NAMALWA (cell line): ENCODE data around the gene HMX3.

ENCODE experiments used
- DNase-seq: peaks from one replicate; pipeline ENCODE4 v3.0.0-alpha.2; 2015; ENCODE audit warnings: low spot score

Gene HMX3

DNA sequence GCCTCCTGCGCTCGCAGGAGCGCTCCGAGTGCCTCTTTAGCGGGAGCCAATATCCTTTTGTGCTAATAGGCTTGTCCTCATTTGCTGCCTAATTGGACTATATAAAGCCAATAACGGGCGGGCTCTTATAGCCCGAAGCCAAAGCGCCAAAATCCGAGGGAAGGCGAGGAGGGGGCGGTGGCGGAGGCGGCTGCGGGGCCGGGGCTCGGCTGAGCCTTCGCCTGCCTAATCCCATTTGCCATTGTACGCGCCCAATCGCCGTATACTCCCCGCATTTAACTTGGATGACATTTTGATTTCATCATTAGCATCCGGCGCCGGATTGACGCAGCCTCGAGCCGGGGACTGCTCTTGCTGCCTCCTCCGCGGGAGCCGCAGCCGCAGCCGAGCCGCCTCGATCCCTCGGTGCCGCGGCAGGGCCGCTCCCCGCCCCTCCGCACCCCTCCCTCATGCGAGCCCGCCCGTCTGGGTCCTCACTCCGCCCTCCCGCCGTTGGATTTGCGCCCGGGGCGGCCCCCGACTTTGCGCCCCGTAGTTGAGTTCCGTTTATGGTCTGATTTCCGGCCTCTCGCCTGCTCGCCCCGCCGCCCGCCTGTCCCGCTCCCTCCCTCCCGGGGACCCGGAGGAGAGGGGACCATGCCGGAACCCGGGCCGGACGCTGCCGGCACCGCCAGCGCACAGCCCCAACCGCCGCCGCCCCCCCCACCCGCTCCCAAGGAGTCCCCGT, at the start of gene HMX3:
TSS of gene HMX3 (plus strand) at position 556 of the 727 bp plus-strand sequence. CDS start at position 637, 81 bp downstream.
- DNase-seq, result no peak

DNA sequence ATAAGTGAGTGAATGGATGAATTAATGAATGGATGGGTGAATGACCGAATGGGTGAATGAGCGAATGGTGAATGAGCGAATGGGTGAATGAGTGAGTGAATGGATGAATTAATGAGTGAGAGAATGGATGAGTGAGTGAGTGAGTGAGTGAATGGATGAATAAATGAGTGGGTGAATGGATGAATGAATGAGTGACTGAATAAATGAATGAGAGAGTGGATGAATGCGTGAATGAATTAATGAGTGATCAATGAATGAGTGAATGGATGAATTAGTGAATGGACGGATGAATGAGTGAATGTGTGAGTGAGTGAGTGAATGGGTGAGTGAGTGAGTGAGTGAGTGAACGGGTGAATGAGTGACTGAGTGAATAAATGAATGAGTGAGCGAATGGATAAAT, 49.5 kb upstream of the HMX3 start:
- DNase-seq, result no peak

DNA sequence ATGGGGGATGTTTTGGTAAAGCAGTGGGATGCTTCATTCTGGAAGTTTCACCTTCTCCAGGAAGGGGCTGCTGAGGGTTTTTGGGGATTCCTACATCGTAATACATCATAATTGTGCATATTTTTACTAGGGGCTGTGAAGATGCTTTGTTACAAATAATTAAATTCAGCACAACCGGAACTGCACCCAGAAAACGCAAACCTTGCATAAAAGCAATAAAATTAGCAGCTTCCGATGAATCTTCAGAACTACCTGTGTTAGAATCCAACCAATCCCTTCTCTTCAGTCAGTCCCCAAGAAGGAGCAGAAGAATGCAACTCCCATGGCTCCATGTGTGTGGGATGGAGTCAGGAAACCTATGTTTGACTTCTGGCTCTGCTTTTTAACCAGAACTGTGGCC, 48.4 kb upstream of the HMX3 start:
- DNase-seq, result no peak

DNA sequence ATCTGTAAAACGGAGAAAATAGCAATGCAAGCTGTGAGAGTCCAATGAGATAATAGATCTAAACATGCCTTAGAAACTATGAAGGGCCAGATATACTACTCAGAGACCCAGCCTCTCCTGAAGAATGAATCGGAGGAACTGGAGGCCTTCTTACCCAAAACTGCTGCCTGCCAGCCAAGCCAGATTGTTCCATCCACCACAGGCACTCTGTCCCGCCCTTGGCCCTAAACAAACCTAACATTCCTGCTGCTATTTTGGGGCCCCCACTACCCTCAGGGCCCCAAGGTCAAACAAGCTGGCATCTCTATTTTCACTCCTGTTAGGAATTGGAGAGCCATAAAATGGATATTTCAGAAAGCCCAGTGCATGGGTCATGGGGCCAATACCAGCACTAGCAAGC, 48.0 kb upstream of the HMX3 start:
- no peak for DNase-seq

DNA sequence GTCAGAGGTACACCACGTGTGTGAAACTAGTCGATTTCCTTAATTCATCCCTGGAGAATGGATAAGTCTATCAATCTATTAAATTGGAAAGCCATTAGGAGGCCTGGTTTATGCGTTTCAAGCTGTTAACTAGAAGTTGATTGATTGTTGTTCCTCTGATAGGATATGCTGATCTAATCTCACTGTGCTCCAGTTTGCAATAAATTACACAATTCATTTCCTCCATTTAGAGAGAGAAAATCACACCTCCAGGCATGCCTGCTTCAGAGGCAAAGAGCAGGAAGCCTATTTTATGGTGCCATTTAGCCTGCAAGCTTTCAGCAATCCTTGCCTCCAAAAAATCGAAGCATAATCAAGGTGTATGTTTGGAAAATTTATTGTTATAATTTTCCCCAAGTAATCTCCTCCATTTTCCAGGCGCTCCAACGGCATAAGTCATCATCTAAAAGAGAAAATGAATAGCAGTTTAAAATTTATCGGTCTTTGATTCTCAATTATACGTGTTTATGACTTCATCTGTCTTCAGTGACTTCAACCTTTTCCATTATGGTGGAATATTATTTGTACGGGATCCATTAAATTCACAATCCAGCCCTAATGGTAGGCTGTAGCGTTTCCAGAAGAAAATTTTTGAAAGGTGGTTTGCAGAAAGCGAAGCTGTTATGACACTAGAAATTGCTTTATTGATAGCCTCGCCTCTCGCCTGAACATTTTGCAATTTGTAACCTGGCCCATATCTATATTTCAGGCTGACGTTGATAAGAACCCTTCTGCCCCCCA, 42.9 kb upstream of the HMX3 start:
- DNase-seq, result no peak

DNA sequence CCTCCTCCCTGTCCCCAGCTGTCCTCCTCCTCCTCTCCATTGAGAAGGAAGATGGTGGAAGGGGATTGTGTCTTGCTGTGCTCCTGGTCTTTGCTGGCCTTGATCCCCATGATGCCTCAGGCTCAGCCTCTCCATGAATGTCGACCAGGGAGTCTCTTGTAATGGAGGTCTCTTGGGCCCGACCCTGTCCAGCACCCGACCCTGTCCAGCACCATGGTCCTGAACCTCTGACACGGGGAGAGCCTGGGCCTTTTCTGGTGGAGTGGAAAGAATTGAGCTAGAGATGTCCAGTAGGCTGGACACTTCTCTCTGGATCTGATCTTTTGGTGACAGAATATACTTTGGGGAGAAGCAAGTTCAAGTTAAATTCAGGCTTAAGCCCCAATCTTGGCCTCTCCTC, 42.3 kb upstream of the HMX3 start:
- no peak for DNase-seq

DNA sequence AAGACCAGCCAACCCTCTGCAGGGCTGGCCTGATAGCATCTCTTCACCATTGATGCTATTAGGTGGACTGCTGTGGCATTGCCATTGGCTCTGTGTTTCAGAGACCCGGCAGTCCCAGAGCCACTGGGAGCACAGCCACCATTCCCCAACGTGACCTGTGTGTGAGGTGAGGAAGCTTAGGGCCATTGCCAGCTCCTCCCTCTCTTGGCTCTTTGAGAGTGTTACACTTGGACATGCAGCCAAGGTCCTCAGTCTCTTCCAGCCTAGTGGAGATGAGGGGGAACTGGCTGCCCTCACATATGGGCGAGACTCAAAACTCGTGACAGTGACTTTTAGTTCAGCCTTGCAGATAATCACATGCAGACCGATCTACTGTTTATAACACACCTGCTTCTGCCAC, 39.3 kb upstream of the HMX3 start:
- DNase-seq, result no peak

DNA sequence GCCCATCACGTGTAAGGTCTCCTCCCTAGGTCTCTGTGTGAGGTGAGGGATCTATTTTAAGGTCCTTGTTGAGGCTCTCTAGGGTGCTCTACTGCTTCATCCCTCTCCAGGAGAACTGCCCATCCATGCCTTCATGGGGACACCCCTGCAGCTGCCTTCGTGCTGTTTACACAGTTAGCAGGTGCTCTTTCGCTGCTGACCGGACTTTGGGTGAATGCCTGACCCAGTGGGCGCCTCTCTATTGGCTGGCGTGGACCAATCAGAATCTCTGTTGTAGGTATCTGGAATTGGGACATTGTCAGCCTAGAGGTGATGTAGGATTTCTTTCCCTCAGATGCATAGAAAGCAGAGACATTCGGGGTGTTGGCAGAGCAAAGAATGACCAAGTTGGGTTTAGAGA, 38.7 kb upstream of the HMX3 start:
- no peak for DNase-seq

DNA sequence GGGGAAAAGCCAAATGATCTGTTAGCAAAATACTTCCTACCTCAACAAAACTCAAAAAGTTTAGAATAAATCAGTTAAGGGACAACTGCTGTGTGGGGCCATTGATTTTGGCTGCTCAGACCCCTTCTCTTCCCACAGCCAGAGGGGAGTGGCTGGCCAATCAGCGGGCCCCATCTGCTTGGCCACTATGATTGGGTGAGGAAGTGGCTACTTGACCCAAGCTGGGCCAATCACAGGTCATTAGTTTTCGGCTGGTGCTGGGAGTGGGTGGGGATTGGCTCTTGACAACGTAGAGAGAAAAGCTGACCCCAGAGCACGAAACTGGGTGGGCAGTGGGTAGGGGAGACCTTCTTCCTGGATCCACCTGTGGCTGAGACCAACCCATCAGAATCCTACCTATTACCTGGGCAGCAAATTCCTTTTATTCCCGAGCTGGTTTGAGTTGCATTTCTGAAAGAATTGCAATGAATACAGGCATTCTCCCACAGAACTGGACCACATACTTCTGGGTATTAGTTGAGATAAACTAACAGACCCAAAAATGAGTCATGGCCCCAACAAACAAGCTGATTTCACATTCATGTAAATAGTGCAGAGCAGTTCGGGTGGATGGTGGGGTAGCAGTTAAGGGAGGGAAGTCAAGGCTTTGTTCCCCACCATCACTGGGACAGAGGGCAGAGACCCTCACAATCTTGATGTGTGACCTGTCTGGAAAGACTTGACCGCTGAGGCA, 35.6 kb upstream of the HMX3 start:
- DNase-seq, result peak; percentile 8

DNA sequence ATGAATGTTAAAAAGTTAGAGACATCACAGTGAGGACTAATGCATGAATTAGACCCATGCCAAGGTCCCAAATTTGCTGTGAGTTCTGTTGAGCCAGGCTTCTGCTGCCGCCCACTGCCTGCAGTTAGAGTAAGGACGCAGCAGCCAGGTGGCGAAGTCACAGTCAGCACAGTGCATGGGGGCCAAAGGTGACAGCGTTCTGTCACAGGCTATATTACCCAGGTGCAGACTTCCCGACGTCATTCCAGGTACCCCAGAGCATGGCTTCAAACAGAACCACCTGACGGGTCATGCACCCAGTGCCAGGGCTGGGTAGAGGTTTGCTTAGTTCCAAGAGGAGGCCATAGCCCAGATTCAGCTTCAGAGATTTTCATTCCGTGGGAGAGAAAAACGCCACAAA, 33.9 kb upstream of the HMX3 start:
- no peak for DNase-seq

DNA sequence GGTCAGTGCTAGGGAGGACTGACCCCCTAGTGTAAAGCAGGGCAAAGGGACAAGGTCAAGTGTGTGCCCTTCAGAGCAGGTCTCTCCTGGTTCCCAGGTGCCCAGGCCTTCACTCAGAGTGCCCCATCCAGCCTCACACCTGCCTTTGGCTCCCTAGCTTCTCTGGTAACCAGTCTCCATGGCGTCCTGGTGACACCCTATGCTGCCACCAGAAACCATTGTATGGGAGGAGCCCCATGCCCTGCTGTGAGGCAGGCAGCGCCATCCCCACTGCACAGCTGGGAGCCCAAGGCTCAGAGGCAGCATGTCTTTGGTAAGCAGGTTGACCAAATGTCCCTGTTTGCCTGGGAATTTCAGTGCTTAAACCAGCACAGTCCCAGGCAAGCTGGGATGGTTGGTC, 33.1 kb upstream of the HMX3 start:
- no peak for DNase-seq

DNA sequence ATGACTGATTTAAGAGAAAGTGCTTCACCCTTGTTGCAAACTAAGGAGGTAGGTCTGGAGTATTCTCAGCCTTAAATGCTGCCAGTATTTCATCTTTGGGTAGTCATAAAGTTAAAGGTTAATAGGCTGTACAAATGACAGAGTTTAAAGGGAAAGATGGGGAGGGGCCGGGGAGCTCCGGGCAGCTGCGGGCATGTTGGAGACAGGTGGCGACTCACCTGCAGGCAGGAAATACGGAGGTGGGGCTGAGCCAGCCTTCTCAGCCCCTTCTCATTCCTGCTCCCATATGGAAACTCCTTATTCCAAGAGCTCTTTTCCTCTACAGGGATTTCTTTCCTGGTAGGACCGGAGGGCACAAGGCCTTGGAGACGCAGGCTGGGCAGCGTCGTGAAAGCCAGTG, 31.8 kb upstream of the HMX3 start:
- DNase-seq, result no peak

DNA sequence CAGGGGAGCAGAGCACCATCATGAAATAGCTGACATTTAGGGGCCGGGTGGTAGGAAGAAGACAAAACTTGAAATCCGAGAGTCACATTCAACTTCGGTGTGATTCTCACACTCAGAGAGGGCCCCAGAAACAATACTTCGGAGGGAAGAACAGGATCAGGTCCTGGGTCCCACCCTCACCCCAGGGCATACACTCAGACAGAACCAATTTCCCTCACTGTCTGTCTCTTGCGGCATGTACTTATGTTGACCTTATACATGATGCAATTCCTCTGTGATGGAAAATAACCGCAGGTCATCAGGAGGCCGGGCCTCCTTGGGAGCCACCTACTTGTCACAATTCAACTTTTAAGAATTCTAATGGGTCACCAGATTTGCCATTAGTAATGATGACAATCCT, 26.3 kb upstream of the HMX3 start:
- DNase-seq, result no peak

DNA sequence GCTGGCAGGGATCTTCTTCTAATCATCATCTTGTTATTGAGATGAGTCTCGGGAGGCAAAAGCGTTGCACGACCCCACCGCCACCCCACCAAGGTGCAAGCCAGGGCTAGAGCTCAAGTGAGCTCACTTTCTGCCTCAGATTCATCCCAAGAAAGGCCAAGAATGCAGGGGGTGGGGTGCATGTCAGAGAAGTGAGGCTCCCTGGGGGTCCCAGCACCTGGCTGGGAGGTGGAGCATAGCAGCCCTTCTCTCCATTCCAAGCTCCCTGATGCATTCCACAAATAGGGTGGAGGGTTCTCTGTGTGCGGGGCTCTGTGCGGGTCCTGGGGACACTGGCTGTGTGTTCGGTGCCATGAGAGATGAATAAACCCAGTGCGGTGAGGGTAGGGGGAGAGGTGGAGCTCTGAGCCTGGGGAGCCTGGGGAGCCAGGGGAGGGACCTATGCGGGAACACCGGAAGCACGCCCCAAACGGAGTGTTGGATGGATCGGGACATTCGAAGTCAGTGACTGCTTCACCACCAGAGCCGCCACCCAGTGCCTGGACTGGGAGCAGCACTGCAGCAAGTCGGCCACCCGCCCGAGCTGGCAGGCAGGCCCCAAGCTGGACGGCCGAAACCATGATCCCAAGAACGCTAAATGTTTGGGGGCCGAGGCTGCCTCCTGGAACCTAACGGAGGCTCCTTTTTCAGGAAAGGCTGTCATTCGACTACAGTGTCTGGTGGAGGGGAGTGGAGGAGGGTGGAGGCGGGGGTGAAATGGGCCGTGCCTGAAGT, 17.9 kb upstream of the HMX3 start:
- DNase-seq, result no peak

DNA sequence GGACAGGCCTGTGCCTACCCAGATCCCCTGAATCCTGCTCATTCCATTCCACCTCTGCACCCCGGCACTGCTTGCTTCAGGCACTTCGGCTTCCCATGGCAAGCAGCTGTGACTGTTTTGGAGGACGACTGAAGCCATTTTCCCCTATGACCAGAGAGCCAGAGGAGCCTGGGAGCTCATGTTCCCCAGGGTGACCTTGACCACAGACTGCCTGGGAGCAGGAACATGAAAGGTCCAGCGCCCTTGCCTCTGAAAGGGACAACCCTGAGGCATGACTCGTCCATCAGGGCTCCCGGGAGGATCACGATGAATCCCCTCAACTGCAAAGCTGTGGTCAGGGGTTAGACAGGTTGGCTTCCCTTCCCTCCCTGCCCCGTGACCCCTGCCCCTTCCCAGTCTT, 16.7 kb upstream of the HMX3 start:
- no peak for DNase-seq

DNA sequence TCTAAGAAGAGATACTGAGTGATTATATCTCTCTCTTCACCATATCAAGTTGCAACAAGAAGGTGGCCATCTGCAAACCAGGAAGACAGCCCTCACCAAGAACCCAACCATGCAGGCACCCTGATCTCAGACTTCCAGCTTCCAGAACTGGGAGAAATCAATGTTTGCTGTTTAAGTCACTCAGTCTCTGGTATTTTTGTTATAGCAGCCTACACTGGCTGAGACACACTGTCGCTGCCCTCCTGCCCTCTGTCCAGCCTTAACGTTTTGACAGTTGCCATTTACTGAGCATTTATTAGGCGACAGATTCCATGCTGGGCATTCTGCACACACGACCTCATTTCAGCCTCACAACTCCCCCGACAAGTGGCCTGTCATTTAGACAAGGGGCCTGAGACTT, 9.5 kb upstream of the HMX3 start:
- DNase-seq, result no peak

DNA sequence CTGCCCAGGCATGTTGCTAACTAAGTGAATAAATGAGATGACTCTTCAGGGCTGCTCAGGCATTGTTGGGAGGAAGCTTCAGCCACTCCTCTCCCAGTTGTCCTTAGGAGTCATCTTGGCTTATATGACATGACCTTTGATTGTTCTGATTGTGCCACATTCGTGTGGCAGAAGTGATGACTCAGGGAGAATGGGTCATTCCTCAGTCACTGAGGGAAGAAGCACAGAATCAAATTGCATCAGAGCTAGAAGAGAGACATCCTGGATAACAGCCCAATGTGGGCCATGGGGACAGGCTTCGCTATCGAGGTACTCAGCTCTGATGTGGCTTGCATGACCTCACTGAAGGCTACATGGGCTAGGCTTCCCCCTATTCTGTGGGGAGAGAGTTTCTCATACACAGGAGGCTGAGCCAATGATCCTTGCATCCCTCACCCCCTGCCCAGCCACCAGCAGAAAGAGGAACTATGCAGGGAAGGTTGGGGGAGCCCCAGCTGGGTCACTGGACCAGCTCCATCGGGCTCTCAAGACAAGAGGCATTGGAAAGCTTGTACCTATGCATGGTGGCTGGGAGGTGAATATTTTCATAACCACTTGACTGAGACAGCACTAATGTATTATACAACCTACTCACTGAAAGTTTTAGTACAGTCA, 6.0 kb upstream of the HMX3 start:
- no peak for DNase-seq

DNA sequence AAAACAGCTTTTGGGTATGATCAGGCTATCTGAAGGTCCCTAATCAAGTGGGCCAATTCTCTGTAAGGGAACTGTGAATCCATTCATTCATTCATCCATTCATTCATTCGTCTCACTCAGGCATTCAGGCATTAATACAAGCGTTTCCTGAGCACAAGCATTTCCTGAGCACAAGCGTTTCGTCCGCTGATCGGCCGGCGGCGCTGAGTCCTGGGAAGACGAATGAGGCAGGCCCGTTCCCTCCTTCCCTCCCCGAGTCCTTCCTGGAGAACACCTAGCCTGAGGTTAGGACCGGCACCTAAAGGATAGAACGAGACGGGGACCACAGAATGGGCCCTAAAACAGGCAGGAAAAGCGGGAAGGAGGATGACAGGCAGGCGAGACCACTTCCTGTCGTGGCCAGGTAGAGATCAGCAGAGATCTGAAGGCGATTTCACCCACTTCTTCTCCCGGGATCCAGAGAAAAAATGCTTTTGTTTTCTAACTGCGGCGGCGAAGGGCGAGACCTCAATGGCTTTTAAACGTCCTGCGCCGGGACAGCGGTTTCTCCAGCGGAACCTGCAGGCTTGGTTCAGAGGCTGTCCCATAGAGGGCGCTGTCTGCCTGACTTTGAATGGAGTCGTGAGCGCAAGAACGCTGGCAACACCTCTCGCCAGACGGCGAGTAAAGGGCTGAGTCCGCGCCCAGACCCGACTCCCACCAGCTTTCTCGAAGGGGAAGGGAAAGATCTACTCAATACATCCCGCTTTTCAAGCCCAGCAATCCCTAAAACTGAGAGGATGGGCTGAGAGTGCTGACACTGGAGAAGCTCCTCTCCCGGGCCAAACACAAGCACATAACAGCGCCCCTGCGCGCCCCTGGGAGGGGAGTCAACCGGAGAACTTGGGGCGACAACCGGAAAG, 2.9 kb upstream of the HMX3 start:
- peak; percentile 88 for DNase-seq

DNA sequence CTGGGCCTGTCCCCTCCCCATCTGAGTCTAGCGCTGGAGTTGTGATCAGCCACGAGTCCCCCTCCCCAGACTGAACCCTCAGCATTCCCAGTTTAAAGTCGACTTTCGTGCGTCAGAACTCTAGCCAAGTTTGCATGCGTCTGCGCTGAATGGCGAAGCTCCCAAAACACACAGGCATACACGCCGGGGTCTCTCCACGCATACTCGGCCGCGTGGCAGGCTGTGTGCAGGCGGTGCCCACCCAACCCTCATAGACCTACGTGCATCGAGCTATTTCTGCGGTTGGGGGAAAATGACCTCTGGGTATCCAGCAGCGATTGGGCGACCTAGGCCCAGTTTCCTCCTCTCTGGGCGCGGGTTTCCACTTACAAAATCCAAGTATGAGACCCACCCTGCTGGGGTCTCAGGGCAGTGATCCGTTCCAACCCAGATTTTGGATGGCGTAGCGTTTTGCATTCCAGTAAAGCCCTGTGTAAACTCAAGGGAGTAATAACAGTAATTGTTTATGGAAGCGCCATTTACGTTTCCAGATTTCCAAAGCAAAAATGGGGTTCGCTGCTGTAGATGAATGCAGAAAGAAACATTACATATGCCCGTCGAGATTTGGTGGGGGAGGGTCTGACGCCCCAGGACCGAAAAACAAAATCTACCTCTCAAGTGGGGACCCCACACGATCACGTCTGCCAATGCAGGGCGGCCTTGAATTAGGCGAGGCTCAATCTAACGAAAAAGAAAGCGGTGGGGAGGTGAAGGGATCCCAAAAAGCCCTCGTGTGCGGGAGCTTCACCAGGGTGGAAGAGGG, 2.0 kb upstream of the HMX3 start:
- DNase-seq, result no peak
